SK-N-DZ (cell line): Measurements from ENCODE around the gene SSR3.
A peak's percentile ranks its signal among the peaks of the same experiment; 100 is the strongest.

ENCODE experiments used
- DNase-seq: peaks from one replicate; pipeline ENCODE4 v3.0.0-alpha.2; 2015; ENCODE audit warnings: low spot score

The SSR3 gene

GRCh38 chr3:156539051-156539450, 15.9 kb downstream of the SSR3 start:
- no peak for DNase-seq

- DNase-seq = no peak
Observed at GRCh38 chr3:156536524-156537316, 18.2 kb downstream of the SSR3 start.

- DNase-seq = no peak
Observed at GRCh38 chr3:156535798-156536197, 19.1 kb downstream of the SSR3 start.

- DNase-seq = no peak
Observed at GRCh38 chr3:156535162-156535627, 19.7 kb downstream of the SSR3 start.

- DNase-seq = no peak
Observed at GRCh38 chr3:156533205-156533604, 21.7 kb downstream of the SSR3 start.

GRCh38 chr3:156532730-156533129, 22.2 kb downstream of the SSR3 start:
- no peak for DNase-seq

- no peak for DNase-seq
Observed at GRCh38 chr3:156530980-156531379, 23.9 kb downstream of the SSR3 start.

- no peak for DNase-seq
Observed at GRCh38 chr3:156527060-156527459, 27.9 kb downstream of the SSR3 start.

GRCh38 chr3:156525808-156526207, 29.1 kb downstream of the SSR3 start:
- DNase-seq = no peak

- no peak for DNase-seq
Observed at GRCh38 chr3:156522673-156523072, 32.2 kb downstream of the SSR3 start.

- no peak for DNase-seq
Observed at GRCh38 chr3:156519758-156520162, 35.2 kb downstream of the SSR3 start.

- DNase-seq = no peak
Observed at GRCh38 chr3:156518726-156519125, 36.2 kb downstream of the SSR3 start.

- no peak for DNase-seq
Observed at GRCh38 chr3:156516961-156517360, 38.0 kb downstream of the SSR3 start.

GRCh38 chr3:156516284-156516683, 38.6 kb downstream of the SSR3 start:
- no peak for DNase-seq

- no peak for DNase-seq
Observed at GRCh38 chr3:156513619-156514018, 41.3 kb downstream of the SSR3 start.

- DNase-seq = no peak
Observed at GRCh38 chr3:156511987-156512677, 42.8 kb downstream of the SSR3 start.

- DNase-seq = peak; percentile 70
Observed at GRCh38 chr3:156509189-156510174, 45.4 kb downstream of the SSR3 start.

- DNase-seq = no peak
Observed at GRCh38 chr3:156507285-156507684, 47.6 kb downstream of the SSR3 start.

- no peak for DNase-seq
Observed at GRCh38 chr3:156498307-156498706, 56.6 kb downstream of the SSR3 start.

GRCh38 chr3:156497326-156497725, 57.6 kb downstream of the SSR3 start:
- no peak for DNase-seq

- DNase-seq = no peak
Observed at GRCh38 chr3:156495816-156496215, 59.1 kb downstream of the SSR3 start.

GRCh38 chr3:156493887-156494286, 61.0 kb downstream of the SSR3 start:
- DNase-seq = no peak
